RWPE1 (cell line): Measurements from ENCODE around the gene TTYH2.

ENCODE experiments used
- CTCF ChIA-PET: fragments of 350-600 bp; sonication (Branson Sonifier 250); formaldehyde crosslinking; extraction: SDS; loops from one replicate; lab custom pipeline; 2021; lab: Yijun Ruan, JAX
- POLR2A ChIA-PET: fragments of 400-600 bp; formaldehyde crosslinking; extraction: SDS; loops from one replicate; lab custom pipeline; 2020; ENCODE audit warnings: antibody characterized with exemption; ENCODE audit not compliant: low non-redundant PET; lab: Yijun Ruan, JAX
- DNase-seq: peaks from one replicate; pipeline ENCODE4 v3.0.0; 2012; ENCODE audit warnings: low spot score
- H3K27ac ChIP-seq: fragments of 450-650 bp; 2 replicates; pipeline ENCODE4 v1.5.1; 2017
- TF ChIP-seq, protein P1 (sequence below): fragments of 450-650 bp; conservative IDR thresholded peaks from 2 replicates; pipeline ENCODE4 v1.5.1; 2017; ENCODE audit warnings: low read depth, mild to moderate bottlenecking

TTYH2 gene

DNA sequence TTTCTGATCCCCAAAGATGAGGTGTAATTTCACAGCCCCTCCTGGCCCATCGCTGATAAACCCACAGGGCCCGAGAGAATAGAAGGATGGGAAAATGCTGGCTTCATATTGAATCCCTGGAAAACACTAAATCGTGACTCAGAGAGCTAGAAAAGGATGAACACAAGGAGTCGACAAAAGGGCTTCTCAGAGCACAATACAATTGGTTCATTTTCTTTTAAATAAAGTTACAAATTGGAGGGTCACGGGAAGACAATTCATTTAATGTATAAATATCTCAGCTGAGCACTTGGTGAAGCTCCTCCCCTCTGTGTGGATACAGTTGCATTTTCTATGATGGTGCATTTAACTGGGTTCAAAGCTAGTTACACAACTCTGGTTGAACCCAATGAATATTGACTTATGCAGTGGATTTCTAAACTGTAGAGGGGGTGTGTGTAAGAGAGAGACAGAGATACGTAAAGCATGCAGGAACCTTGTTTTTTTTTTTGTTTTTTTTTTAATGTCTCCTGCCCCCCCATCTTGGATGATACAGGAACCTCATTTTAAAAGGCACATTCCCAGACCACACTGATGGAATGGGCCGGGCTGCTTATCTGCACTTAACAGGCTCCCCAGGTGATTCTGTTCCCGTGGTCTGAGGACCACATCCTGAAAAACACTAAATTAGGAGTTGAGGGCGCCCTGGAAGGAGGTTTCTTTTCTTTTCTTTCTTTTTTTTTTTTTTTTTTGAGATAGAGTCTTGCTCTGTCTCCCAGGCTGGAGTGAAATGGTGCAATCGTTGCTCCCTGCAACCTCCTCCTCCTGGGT lies 14.1 kb downstream of the TTYH2 start:
- ChIA-PET POLR2A (no interaction called here), CTCF (no interaction called here)
- TF ChIP-seq, protein P1, sequence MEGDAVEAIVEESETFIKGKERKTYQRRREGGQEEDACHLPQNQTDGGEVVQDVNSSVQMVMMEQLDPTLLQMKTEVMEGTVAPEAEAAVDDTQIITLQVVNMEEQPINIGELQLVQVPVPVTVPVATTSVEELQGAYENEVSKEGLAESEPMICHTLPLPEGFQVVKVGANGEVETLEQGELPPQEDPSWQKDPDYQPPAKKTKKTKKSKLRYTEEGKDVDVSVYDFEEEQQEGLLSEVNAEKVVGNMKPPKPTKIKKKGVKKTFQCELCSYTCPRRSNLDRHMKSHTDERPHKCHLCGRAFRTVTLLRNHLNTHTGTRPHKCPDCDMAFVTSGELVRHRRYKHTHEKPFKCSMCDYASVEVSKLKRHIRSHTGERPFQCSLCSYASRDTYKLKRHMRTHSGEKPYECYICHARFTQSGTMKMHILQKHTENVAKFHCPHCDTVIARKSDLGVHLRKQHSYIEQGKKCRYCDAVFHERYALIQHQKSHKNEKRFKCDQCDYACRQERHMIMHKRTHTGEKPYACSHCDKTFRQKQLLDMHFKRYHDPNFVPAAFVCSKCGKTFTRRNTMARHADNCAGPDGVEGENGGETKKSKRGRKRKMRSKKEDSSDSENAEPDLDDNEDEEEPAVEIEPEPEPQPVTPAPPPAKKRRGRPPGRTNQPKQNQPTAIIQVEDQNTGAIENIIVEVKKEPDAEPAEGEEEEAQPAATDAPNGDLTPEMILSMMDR: no peak
- H3K27ac ChIP-seq: no peak overlapping the region
- no peak for DNase-seq

DNA sequence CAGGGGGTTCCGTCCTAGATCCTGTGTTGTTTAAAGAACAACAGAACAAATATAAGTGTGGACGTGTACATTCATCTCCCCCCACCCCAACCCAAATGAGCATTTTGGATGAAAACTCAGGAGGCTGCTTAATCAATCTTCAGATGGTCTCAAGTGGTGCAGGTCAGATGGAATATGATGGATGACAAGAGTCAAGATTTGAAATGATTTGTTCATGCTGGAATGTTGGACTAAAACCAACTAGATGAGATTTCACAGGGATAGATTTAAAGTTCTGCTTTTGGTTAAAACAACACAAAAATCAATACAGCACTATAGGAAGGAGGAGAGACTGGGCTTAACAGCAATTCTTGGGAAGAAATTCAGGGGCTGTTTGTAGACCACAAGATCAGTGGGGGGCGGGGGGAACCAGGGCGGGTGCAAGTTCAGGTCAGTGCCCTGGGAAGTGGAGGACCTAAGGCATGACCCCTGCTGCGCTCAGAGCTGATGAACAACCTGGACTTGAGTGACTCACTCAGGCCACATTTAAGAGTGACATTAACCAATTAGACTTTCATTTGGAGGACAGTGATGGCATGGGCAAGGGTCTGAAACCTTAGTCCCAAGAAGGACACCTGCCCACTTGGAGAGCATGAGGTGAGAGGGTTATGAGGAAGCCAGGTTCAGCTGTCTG lies 15.1 kb downstream of the TTYH2 start:
- POLR2A ChIA-PET: no interaction called here
- CTCF ChIA-PET: interaction anchor here (0.6 to 1.3 kb wide), 3 partner anchors 12 to 737 kb away, joined by 3 to 4 read pairs (median 3); no protein-coding TSS in a partner anchor
- TF ChIP-seq, protein P1: no peak
- no peak overlapping the region for H3K27ac ChIP-seq
- no peak for DNase-seq

DNA sequence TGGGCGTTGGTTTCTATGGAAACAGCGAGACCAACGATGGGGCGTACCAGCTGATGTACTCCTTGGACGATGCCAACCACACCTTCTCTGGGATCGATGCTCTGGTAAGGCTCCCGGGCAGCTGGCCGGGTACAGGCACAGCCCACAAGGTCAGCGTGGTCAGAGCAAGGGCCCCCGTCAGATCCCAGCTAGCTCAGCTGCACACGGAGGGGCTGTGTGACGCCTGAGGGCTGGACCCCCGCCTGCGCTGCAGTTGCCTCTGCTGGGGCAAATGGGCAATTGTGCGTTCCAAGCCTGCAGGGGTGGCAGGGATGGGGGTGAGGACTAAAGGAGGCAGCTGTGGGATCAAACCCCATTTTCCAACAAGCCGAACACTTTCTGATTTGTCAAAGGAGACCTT lies 17.5 kb downstream of the TTYH2 start:
- ChIA-PET CTCF (interaction anchor here (0.6 to 0.7 kb wide), 2 partner anchors 18 to 21 kb away, joined by 3 to 4 read pairs; no protein-coding TSS in a partner anchor), POLR2A (no interaction called here)
- no peak overlapping the region for H3K27ac ChIP-seq
- no peak for DNase-seq
- TF ChIP-seq, protein P1: no peak

- ChIA-PET POLR2A (no interaction called here), CTCF (no interaction called here)
- TF ChIP-seq, protein P1: no peak
- no peak for DNase-seq
- no peak overlapping the region for H3K27ac ChIP-seq
These were observed 18.8 kb downstream of the TTYH2 start for GRCh38 chr17:74231928-74232907.

DNA sequence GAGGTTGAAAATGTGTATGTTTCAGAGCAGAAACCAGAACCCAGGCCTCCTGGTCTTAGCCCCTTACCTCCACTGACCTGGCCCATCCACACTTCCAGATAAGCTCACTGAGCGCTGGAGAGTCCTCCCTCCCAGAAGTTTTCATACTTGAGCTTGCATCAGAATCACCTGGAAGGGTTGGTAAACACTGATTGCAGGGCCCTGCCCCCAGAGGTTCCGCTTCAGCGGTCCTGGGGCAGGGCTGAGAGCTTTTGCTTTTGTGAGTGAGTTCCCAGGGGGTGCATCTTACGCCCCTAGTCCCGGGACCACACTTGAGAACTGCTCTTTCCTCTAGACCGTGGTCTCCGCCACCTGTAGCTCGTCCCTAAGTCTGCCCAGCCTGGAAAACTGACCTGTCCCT lies 20.6 kb downstream of the TTYH2 start:
- TF ChIP-seq, protein P1: no peak
- no peak overlapping the region for H3K27ac ChIP-seq
- DNase-seq: no peak
- POLR2A ChIA-PET: no interaction called here
- CTCF ChIA-PET: interaction anchor here (0.6 to 1.4 kb wide), 2 partner anchors 12 to 588 kb away, joined by 3 read pairs; no protein-coding TSS in a partner anchor

DNA sequence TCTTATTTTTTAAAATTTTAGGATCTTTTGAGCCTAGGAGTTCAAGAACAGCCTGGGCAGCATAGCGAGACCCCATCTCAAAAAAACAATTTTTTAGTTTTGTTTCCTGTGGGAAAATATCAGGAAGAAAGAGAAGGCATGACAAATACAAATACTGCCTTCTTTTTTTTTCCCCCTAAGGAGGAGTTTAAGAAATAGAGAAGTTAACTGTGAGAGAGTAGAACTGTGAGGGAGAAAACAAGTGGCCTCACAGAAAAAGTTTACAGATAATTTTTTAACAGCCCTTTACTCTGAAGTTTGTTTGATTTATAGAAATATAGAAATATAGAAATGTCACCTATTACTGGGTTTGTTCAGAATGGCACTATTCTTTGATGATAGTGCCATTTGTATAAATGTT lies 21.1 kb downstream of the TTYH2 start:
- CTCF ChIA-PET: interaction anchor here (1.4 kb wide), 1 partner anchor 11 kb away, joined by 3 read pairs; no protein-coding TSS in a partner anchor
- POLR2A ChIA-PET: no interaction called here
- TF ChIP-seq, protein P1: no peak
- no peak overlapping the region for H3K27ac ChIP-seq
- no peak for DNase-seq
